ENCODE measurements around the gene KLRB1.

- TF ChIP-seq CTCF (IDR thresholded peaks at IDR 0.05; ENCODE audit: low read length), result no peak
- TF ChIP-seq EZH2phosphoT487 (IDR thresholded peaks at IDR 0.05; ENCODE audit: low read length), result no peak
- no peak for TF ChIP-seq EZH2 (optimal IDR thresholded peaks at IDR 0.05; ENCODE audit: low read depth, low read length)
These were observed 42.4 kb upstream of the KLRB1 start for GRCh38 chr12:9650151-9650576.

All from MM.1S (cell line).